Mammary epithelial cell (primary cell): ENCODE measurements around the gene ARID1B.

Experiments
- EZH2 ChIP-seq: IDR thresholded peaks from 2 replicates; pipeline ENCODE4 v1.6.1; 2012; ENCODE audit warnings: low read length, inconsistent platforms, borderline replicate concordance
- TF ChIP-seq, protein P1 (sequence below), 2 donors: IDR thresholded peaks in 1 of 2; conservative IDR thresholded peaks in 1 of 2; 2 replicates each; pipeline ENCODE4 v1.5.1; 2011 to 2012; ENCODE audit warnings: inconsistent platforms in 2 of 2, low read length in 2 of 2, mild to moderate bottlenecking in 2 of 2, control low read depth in 1 of 2, low read depth in 1 of 2; ENCODE audit not compliant: insufficient read depth in 1 of 2; ENCODE audit errors: extremely low read depth in 1 of 2

DNA sequence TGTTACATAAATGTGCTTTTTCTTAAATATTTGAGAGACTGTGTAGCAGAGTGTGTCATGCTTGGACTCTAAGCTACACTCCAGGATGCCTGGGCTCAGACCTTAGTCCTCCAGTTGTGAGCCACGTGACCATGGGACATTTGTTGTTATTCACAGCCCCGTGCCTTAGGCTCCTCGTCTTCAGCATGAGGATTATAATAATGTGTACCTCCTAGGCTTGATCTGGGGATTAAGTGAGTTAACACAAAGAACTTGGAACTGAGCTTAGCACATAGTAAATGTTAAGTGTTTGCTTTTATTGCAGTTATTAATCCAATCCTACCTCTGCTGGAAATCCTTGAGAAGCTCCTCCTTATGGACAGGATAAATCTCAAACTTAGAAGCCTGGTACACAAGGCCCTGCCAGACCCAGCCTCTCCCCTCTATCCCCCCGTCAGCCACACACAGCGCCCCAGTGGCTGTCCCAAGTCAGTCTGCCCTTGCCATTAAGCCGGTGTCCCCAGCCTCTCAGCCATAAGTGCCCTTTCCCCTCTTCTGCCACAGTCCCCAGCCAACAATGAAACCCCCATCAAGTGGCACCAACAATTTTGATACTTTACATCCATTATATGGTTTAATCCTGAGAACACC is 368.6 kb downstream of the ARID1B start:
- TF ChIP-seq, protein P1, sequence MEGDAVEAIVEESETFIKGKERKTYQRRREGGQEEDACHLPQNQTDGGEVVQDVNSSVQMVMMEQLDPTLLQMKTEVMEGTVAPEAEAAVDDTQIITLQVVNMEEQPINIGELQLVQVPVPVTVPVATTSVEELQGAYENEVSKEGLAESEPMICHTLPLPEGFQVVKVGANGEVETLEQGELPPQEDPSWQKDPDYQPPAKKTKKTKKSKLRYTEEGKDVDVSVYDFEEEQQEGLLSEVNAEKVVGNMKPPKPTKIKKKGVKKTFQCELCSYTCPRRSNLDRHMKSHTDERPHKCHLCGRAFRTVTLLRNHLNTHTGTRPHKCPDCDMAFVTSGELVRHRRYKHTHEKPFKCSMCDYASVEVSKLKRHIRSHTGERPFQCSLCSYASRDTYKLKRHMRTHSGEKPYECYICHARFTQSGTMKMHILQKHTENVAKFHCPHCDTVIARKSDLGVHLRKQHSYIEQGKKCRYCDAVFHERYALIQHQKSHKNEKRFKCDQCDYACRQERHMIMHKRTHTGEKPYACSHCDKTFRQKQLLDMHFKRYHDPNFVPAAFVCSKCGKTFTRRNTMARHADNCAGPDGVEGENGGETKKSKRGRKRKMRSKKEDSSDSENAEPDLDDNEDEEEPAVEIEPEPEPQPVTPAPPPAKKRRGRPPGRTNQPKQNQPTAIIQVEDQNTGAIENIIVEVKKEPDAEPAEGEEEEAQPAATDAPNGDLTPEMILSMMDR (conservative IDR thresholded peaks at IDR 0.05 in 1 of 2, IDR thresholded peaks at IDR 0.05 in 1 of 2; ENCODE audit: extremely low read depth in 1 of 2, insufficient read depth in 1 of 2, low read depth in 1 of 2, low read length in 2 of 2), result no peak
- TF ChIP-seq EZH2, result no peak
